Measurements from ENCODE around the gene SLC44A4. TPM values are rescaled to one million over a fixed set of nuclear protein-coding genes. Genes with fewer than 3 reads are reported as not detected.

SLC44A4 gene
- total and polyA plus RNA-seq, 2 of the 8 experiments (the other 6 are each of a cell fraction or from before 2014, with no cell fraction given), result 4.8 to 7.0 TPM

DNA sequence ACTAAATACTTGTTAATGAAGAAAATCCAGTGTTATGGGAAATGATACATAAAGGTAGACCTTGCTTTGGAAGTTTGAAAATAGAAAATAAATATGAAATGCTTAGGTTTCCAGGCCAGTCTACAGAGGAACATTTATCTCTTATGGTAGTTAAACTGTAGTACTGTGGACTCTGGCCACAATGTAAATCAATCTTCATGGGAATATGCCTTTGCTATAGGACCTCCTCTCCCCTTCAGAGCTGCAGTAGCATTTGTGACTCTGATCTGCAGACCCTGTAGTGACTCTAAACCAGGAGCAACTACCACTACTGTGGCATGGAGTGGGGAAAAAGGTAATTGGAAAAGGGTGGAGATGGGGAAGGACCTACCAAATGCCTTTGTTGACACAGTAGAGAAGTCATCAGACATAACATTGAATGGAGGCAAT, 58.9 kb downstream of the SLC44A4 start:
- Histone ChIP-seq H3K23me2 (ENCODE audit: low read depth, low read length) (peaks cover 10% of the 10 kb centered on the region), H2BK20ac (ENCODE audit: low read length) (no peak overlapping the region), H3K14ac (ENCODE audit: insufficient read length) (no peak overlapping the region), H4K20me1 (replicated peaks in 1 of 2; ENCODE audit: control insufficient read depth in 1 of 2, insufficient read depth in 2 of 2, low read length in 2 of 2) (no peaks in the 10 kb centered on the region), H3K56ac (replicated peaks; ENCODE audit: insufficient read length, low read depth, low read length) (no peak overlapping the region), H3K9ac (replicated peaks in 1 of 4; ENCODE audit: extremely low read depth in 1 of 4, low read depth in 3 of 4, low read length in 3 of 4) (no peak overlapping the region), H3K18ac (ENCODE audit: extremely low read depth, low read length) (no peak overlapping the region), H3K79me2 (ENCODE audit: control insufficient read depth in 1 of 2, insufficient read depth in 2 of 2, low read length in 2 of 2) (peaks cover 0 to 5% of the 10 kb centered on the region in 2 experiments; a peak in 1 of 4 replicates), H2BK120ac (replicated peaks; ENCODE audit: low read depth, low read length) (no peak overlapping the region), H3K79me1 (ENCODE audit: low read depth, low read length) (peaks cover 2% of the 10 kb centered on the region; the same call in 1 of the 2 replicates), H4K5ac (ENCODE audit: insufficient read length, low read depth, low read length) (no peak overlapping the region), H3K27ac (ENCODE audit: low read depth, low read length) (no peak overlapping the region), H4K91ac (replicated peaks; ENCODE audit: insufficient read length, low read length) (no peak overlapping the region), H3K4me3 (ENCODE audit: extremely low read depth in 1 of 4, insufficient read depth in 2 of 4, low read depth in 3 of 4, low read length in 4 of 4) (no peak overlapping the region), H2AK5ac (ENCODE audit: low read depth, low read length) (no peak overlapping the region; the same call in 1 of the 2 replicates), H2AFZ (ENCODE audit: low read length) (no peak overlapping the region), H3K27me3 (replicated peaks in 1 of 4; ENCODE audit: control insufficient read depth in 3 of 4, extremely low read depth in 1 of 4, insufficient read depth in 3 of 4, low read length in 3 of 4) (no peaks in the 10 kb centered on the region; a peak in 1 of 7 replicates), H4K8ac (ENCODE audit: extremely low read depth, insufficient read depth, low read length) (no peak overlapping the region), H2BK12ac (ENCODE audit: low read depth, low read length) (no peak overlapping the region; the same call in 1 of the 2 replicates), H3K4me1 (replicated peaks in 1 of 4; ENCODE audit: control insufficient read depth in 3 of 4, insufficient read depth in 4 of 4, low read length in 3 of 4) (peaks cover 0 to 5% (median 1%) of the 10 kb centered on the region in 4 experiments; a peak in 5 of 7 replicates), H3K4me2 (ENCODE audit: insufficient read depth in 1 of 2, low read depth in 2 of 2, low read length in 2 of 2) (no peak overlapping the region; a peak in 1 of 4 replicates), H2BK15ac (ENCODE audit: low read length) (no peak overlapping the region), H3K36me3 (ENCODE audit: control insufficient read depth in 2 of 4, insufficient read depth in 4 of 4, low read length in 3 of 4) (no peaks in the 10 kb centered on the region), H3K23ac (ENCODE audit: insufficient read length) (no peak overlapping the region), H3K9me3 (ENCODE audit: insufficient read depth in 2 of 2, low read depth in 1 of 2, low read length in 1 of 2) (no peaks in the 10 kb centered on the region), H3K4ac (replicated peaks; ENCODE audit: insufficient read length, low read depth, low read length) (no peak overlapping the region), H2BK5ac (ENCODE audit: low read depth, low read length) (no peak overlapping the region)
- CTCF ChIA-PET (ENCODE audit: partially characterized antibody), result interaction anchor here (0.6 to 2.6 kb wide), 8 partner anchors 10 to 161 kb away, joined by 3 to 11 read pairs (median 4); no protein-coding TSS in a partner anchor
- FAIRE-seq, result no peak
- POLR2A ChIA-PET (ENCODE audit: partially characterized antibody), result interaction anchor here (0.6 to 10.9 kb wide), 7 partner anchors 8 to 25 kb away, joined by 3 to 136 read pairs (median 4); partner anchors contain the start of genes HSPA1B and VARS1
- TF ChIP-seq MAFK (IDR thresholded peaks at IDR 0.05; ENCODE audit: low read depth, low read length) (no peak), CTBP2 (IDR thresholded peaks at IDR 0.05; ENCODE audit: borderline replicate concordance, insufficient read depth, insufficient read length, low read length) (no peak), SIX5 (IDR thresholded peaks at IDR 0.05; ENCODE audit: low read depth, low read length) (no peak)
- TF ChIP-seq, protein P1, sequence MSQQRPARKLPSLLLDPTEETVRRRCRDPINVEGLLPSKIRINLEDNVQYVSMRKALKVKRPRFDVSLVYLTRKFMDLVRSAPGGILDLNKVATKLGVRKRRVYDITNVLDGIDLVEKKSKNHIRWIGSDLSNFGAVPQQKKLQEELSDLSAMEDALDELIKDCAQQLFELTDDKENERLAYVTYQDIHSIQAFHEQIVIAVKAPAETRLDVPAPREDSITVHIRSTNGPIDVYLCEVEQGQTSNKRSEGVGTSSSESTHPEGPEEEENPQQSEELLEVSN (IDR thresholded peaks at IDR 0.05), result no peak
- no peak for DNase-seq (ENCODE audit: low read depth in 1 of 2, low spot score in 2 of 2)

All from H1 (cell line).